ENCODE measurements around the gene SUB1.

DNA sequence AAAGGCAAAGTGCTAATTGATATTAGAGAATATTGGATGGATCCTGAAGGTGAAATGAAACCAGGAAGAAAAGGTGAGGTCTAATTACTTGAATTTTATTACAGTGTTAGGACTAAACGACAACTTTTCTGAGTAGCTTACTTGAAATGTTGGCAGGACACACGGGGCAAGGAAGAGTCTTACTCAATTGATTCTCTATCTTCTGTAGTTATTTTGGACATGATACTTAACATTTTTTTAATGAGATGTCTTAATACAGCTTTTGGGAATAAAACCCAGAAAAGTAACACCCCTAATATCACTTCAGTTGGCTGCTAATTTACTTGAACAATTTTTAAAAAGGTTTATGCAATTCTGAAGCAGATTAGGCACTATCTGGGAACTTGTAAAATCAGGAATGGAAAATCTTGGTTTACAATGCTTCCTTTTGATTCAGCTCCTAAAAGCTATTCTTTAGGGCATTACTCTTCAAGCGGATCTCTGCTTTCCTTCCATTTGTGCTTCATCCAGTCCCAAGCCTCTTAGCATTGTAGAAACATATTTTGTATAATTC, 13.7 kb downstream of the SUB1 start:
- TF ChIP-seq, protein P1, sequence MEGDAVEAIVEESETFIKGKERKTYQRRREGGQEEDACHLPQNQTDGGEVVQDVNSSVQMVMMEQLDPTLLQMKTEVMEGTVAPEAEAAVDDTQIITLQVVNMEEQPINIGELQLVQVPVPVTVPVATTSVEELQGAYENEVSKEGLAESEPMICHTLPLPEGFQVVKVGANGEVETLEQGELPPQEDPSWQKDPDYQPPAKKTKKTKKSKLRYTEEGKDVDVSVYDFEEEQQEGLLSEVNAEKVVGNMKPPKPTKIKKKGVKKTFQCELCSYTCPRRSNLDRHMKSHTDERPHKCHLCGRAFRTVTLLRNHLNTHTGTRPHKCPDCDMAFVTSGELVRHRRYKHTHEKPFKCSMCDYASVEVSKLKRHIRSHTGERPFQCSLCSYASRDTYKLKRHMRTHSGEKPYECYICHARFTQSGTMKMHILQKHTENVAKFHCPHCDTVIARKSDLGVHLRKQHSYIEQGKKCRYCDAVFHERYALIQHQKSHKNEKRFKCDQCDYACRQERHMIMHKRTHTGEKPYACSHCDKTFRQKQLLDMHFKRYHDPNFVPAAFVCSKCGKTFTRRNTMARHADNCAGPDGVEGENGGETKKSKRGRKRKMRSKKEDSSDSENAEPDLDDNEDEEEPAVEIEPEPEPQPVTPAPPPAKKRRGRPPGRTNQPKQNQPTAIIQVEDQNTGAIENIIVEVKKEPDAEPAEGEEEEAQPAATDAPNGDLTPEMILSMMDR (conservative IDR thresholded peaks at IDR 0.05), result no peak
- no peak for TF ChIP-seq ZFX (IDR thresholded peaks at IDR 0.05)

All from C4-2B (cell line).